H1 (cell line): ENCODE measurements around the gene ZNF823. TPM values are rescaled to one million over a fixed set of nuclear protein-coding genes. Genes with fewer than 3 reads are reported as not detected.

Experiments used
- CTCF ChIA-PET: fragments of 300-600 bp; sonication (Branson Sonifier 250); formaldehyde crosslinking; loops from one replicate; lab custom pipeline; 2021; ENCODE audit not compliant: partially characterized antibody; lab: Charles Lee
- POLR2A ChIA-PET: fragments of 300-600 bp; sonication (Branson Sonifier 250); formaldehyde crosslinking; loops from one replicate; lab custom pipeline; 2021; ENCODE audit warnings: inconsistent platforms; ENCODE audit not compliant: partially characterized antibody; lab: Charles Lee
- DNase-seq, 2 experiments: peaks; one replicate each; pipeline versions ENCODE4 v3.0.0 to v3.0.0-alpha.2; 2010 to 2022; ENCODE audit warnings: low spot score in 2 of 2, low read depth in 1 of 2, mixed read lengths in 1 of 2
- FAIRE-seq: peaks from 2 replicates; lab custom pipeline; 2011; peaks lifted over from hg19 to GRCh38; lab: Jason Lieb, UNC
- H2AFZ ChIP-seq: 2 replicates; pipeline ENCODE4 v1.8.1; 2012; ENCODE audit warnings: low read length, inconsistent platforms
- H2AK5ac ChIP-seq: 2 replicates; pipeline ENCODE4 v1.6.1; 2013; ENCODE audit warnings: low read depth, low read length
- H2BK120ac ChIP-seq: replicated peaks from 2 replicates; pipeline ENCODE3; 2013; ENCODE audit warnings: low read depth, low read length, inconsistent platforms
- H2BK12ac ChIP-seq: 2 replicates; pipeline ENCODE4 v1.6.1; 2013; ENCODE audit warnings: low read depth, low read length
- H2BK15ac ChIP-seq: 2 replicates; pipeline ENCODE4 v1.6.1; 2013; ENCODE audit warnings: low read length
- H2BK20ac ChIP-seq: 2 replicates; pipeline ENCODE4 v1.6.1; 2013; ENCODE audit warnings: low read length
- H2BK5ac ChIP-seq: 2 replicates; pipeline ENCODE4 v1.6.1; 2013; ENCODE audit warnings: low read depth, low read length
- H3K14ac ChIP-seq: 2 replicates; pipeline ENCODE4 v1.6.1; 2013; ENCODE audit warnings: inconsistent platforms; ENCODE audit not compliant: insufficient read length
- H3K18ac ChIP-seq: 2 replicates; pipeline ENCODE4 v1.6.1; 2013; ENCODE audit warnings: low read length; ENCODE audit errors: extremely low read depth
- H3K23ac ChIP-seq: 2 replicates; pipeline ENCODE4 v1.6.1; 2013; ENCODE audit warnings: inconsistent platforms; ENCODE audit not compliant: insufficient read length
- H3K23me2 ChIP-seq: 2 replicates; pipeline ENCODE4 v1.6.1; 2013; ENCODE audit warnings: low read depth, low read length
- H3K27ac ChIP-seq: 2 replicates; pipeline ENCODE4 v1.6.1; 2011; ENCODE audit warnings: low read depth, low read length, inconsistent platforms
- H3K27me3 ChIP-seq, 4 experiments: replicated peaks in 1 of 4; 1 replicate in 1 of 4; 2 replicates in 3 of 4; pipeline versions ENCODE4 v1.6.1 to v1.8.1; 2011 to 2013; ENCODE audit warnings: low read length in 3 of 4, mild to moderate bottlenecking in 3 of 4, inconsistent platforms in 2 of 4, mixed read lengths in 2 of 4, moderate library complexity in 1 of 4; ENCODE audit not compliant: control insufficient read depth in 3 of 4, insufficient read depth in 3 of 4; ENCODE audit errors: extremely low read depth in 1 of 4
- H3K36me3 ChIP-seq, 4 experiments: 2 replicates each; pipeline versions ENCODE4 v1.6.1 to v1.8.1; 2011 to 2013; ENCODE audit warnings: mild to moderate bottlenecking in 4 of 4, low read length in 3 of 4, moderate library complexity in 2 of 4, control low read depth in 1 of 4, inconsistent platforms in 1 of 4; ENCODE audit not compliant: insufficient read depth in 4 of 4, control insufficient read depth in 2 of 4
- H3K4ac ChIP-seq: replicated peaks from 2 replicates; pipeline ENCODE3; 2013; ENCODE audit warnings: low read length, low read depth, mixed read lengths, inconsistent platforms; ENCODE audit not compliant: insufficient read length
- H3K4me1 ChIP-seq, 4 experiments: replicated peaks in 1 of 4; 1 replicate in 1 of 4; 2 replicates in 3 of 4; pipeline versions ENCODE4 v1.6.1 to v1.8.1; 2011 to 2013; ENCODE audit warnings: low read length in 3 of 4, inconsistent platforms in 2 of 4, mixed read lengths in 1 of 4; ENCODE audit not compliant: insufficient read depth in 4 of 4, control insufficient read depth in 3 of 4
- H3K4me2 ChIP-seq, 2 experiments: 2 replicates each; pipeline versions ENCODE4 v1.6.1 to v1.8.1; 2011 to 2013; ENCODE audit warnings: low read depth in 2 of 2, low read length in 2 of 2, control low read depth in 1 of 2, inconsistent platforms in 1 of 2, mild to moderate bottlenecking in 1 of 2; ENCODE audit not compliant: insufficient read depth in 1 of 2
- H3K4me3 ChIP-seq, 4 experiments: fragments of 200-600, 300-600 bp in 1 of 4; sonication (generic), shearing (Covaris generic), sonication (Bioruptor Twin) in 1 of 4; 2 replicates each; pipeline versions ENCODE4 v1.5.1 to v1.8.1; 2011 to 2016; ENCODE audit warnings: low read length in 4 of 4, low read depth in 3 of 4, control low read depth in 2 of 4, inconsistent platforms in 2 of 4, mild to moderate bottlenecking in 2 of 4, mixed read lengths in 1 of 4, moderate library complexity in 1 of 4; ENCODE audit not compliant: insufficient read depth in 2 of 4; ENCODE audit errors: extremely low read depth in 1 of 4
- H3K56ac ChIP-seq: replicated peaks from 2 replicates; pipeline ENCODE3; 2013; ENCODE audit warnings: low read depth, mild to moderate bottlenecking, mixed read lengths, low read length, inconsistent platforms; ENCODE audit not compliant: insufficient read length
- H3K79me1 ChIP-seq: 2 replicates; pipeline ENCODE4 v1.6.1; 2013; ENCODE audit warnings: low read depth, low read length, control low read depth
- H3K79me2 ChIP-seq, 2 experiments: 2 replicates each; pipeline versions ENCODE4 v1.6.1 to v1.8.1; 2012 to 2013; ENCODE audit warnings: low read length in 2 of 2, mild to moderate bottlenecking in 2 of 2, inconsistent platforms in 1 of 2; ENCODE audit not compliant: insufficient read depth in 2 of 2, control insufficient read depth in 1 of 2
- H3K9ac ChIP-seq, 4 experiments: replicated peaks in 1 of 4; 1 replicate in 1 of 4; 2 replicates in 3 of 4; pipeline versions ENCODE4 v1.6.1 to v1.8.1; 2011 to 2013; ENCODE audit warnings: low read depth in 3 of 4, low read length in 3 of 4, control low read depth in 2 of 4, mild to moderate bottlenecking in 2 of 4, moderate library complexity in 2 of 4, inconsistent platforms in 1 of 4; ENCODE audit errors: extremely low read depth in 1 of 4
- H3K9me3 ChIP-seq, 2 experiments: 2 replicates each; pipeline versions ENCODE4 v1.6.1 to v1.8.1; 2012 to 2013; ENCODE audit warnings: mild to moderate bottlenecking in 2 of 2, moderate library complexity in 2 of 2, control low read depth in 1 of 2, inconsistent platforms in 1 of 2, low read depth in 1 of 2, low read length in 1 of 2, mixed read lengths in 1 of 2; ENCODE audit not compliant: insufficient read depth in 2 of 2
- H4K20me1 ChIP-seq, 2 experiments: replicated peaks in 1 of 2; 2 replicates each; pipeline versions ENCODE3 to v1.8.1; 2011 to 2013; ENCODE audit warnings: inconsistent platforms in 2 of 2, low read length in 2 of 2, mild to moderate bottlenecking in 1 of 2; ENCODE audit not compliant: insufficient read depth in 2 of 2, control insufficient read depth in 1 of 2
- H4K5ac ChIP-seq: 2 replicates; pipeline ENCODE4 v1.6.1; 2013; ENCODE audit warnings: low read length, low read depth, mixed read lengths, inconsistent platforms; ENCODE audit not compliant: insufficient read length
- H4K8ac ChIP-seq: 2 replicates; pipeline ENCODE4 v1.8.0; 2013; ENCODE audit warnings: mild to moderate bottlenecking, moderate library complexity, low read length, inconsistent platforms; ENCODE audit not compliant: insufficient read depth; ENCODE audit errors: extremely low read depth
- H4K91ac ChIP-seq: replicated peaks from 2 replicates; pipeline ENCODE3; 2013; ENCODE audit warnings: low read length, mixed read lengths, inconsistent platforms; ENCODE audit not compliant: insufficient read length
- EP300 ChIP-seq, 2 experiments: IDR thresholded peaks; 1 replicate in 1 of 2; 2 replicates in 1 of 2; pipeline ENCODE4 v1.6.1; 2011 to 2012; ENCODE audit warnings: low read depth in 2 of 2, low read length in 2 of 2, mild to moderate bottlenecking in 2 of 2, borderline replicate concordance in 1 of 2, inconsistent platforms in 1 of 2, moderate library complexity in 1 of 2
- FOSL1 ChIP-seq: IDR thresholded peaks from 2 replicates; pipeline ENCODE4 v1.6.1; 2011; ENCODE audit warnings: mild to moderate bottlenecking, low read depth, low read length, moderate library complexity; ENCODE audit not compliant: insufficient read depth
- GABPA ChIP-seq: IDR thresholded peaks from 2 replicates; pipeline ENCODE4 v1.6.1; 2011; ENCODE audit warnings: mild to moderate bottlenecking, low read length, moderate library complexity, borderline replicate concordance; ENCODE audit not compliant: insufficient read depth
- HDAC6 ChIP-seq: IDR thresholded peaks from one replicate; pipeline ENCODE4 v1.7.1; 2012; ENCODE audit warnings: low read depth, mild to moderate bottlenecking, inconsistent platforms, low read length, moderate library complexity
- JUND ChIP-seq: IDR thresholded peaks from 2 replicates; pipeline ENCODE4 v1.6.1; 2011; ENCODE audit warnings: mild to moderate bottlenecking, improper control_type of control experiment, low read length
- KDM4A ChIP-seq: IDR thresholded peaks from one replicate; pipeline ENCODE4 v1.7.1; 2012; ENCODE audit warnings: low read depth, mild to moderate bottlenecking, moderate library complexity, low read length, inconsistent platforms; ENCODE audit not compliant: severe bottlenecking
- NANOG ChIP-seq: IDR thresholded peaks from 2 replicates; pipeline ENCODE4 v1.6.1; 2011; ENCODE audit warnings: low read length, low read depth, mild to moderate bottlenecking, inconsistent platforms; ENCODE audit not compliant: insufficient read depth, poor library complexity, severe bottlenecking
- POLR2A ChIP-seq, 2 experiments: IDR thresholded peaks; 1 replicate in 1 of 2; 2 replicates in 1 of 2; pipeline ENCODE4 v1.6.1; 2011; ENCODE audit warnings: low read depth in 2 of 2, low read length in 2 of 2, mild to moderate bottlenecking in 2 of 2; ENCODE audit errors: control extremely low read depth in 1 of 2
- RNF2 ChIP-seq: fragments of 200-900, 300-1000 bp; sonication (generic); IDR thresholded peaks from 2 replicates; pipeline ENCODE4 v1.7.1; 2016; ENCODE audit warnings: borderline replicate concordance, low read depth, mild to moderate bottlenecking, antibody characterized with exemption, low read length; ENCODE audit not compliant: poor library complexity, severe bottlenecking; ENCODE audit errors: missing control alignments
- SIRT6 ChIP-seq: IDR thresholded peaks from one replicate; pipeline ENCODE4 v1.7.1; 2012; ENCODE audit warnings: low read length, inconsistent platforms
- SRF ChIP-seq: IDR thresholded peaks from 2 replicates; pipeline ENCODE4 v1.6.1; 2011; ENCODE audit warnings: mild to moderate bottlenecking, low read depth, low read length, moderate library complexity
- TCF12 ChIP-seq: IDR thresholded peaks from 2 replicates; pipeline ENCODE4 v1.6.1; 2011; ENCODE audit warnings: low read depth, mild to moderate bottlenecking, low read length
- WGBS, 2 experiments: shearing (Covaris generic) in 1 of 2; methylation state at CpG; one replicate each; pipeline versions ENCODE4 v1.1.6 to v1.1.7; 2013 to 2015; ENCODE audit warnings: low lambda C conversion rate in 2 of 2, mixed read lengths in 2 of 2, inconsistent platforms in 1 of 2, low coverage in 1 of 2, missing lambda C conversion rate in 1 of 2; ENCODE audit not compliant: insufficient replicate concordance in 2 of 2, insufficient coverage in 1 of 2, insufficient read length in 1 of 2; ENCODE audit errors: extremely low coverage in 1 of 2, missing lambda C conversion rate in 1 of 2; 5-methylcytosine and 5-hydroxymethylcytosine counted together
- polyA plus RNA-seq, 7 experiments: library from polyadenylated mRNA; depleted of rRNA in 3 of 7; stranded (reverse) in 5 of 7; unstranded in 2 of 7; fragments of >200 nt in 5 of 7; fragments of 200-250 nt in 2 of 7; gene quantifications; 1 replicate in 5 of 7; 2 replicates in 1 of 7; 4 replicates in 1 of 7; pipeline versions ENCODE4 v1.2.1 to v1.2.3, GENCODE V29; 2011 to 2013; ENCODE audit warnings: missing spikeins in 2 of 7, mixed read lengths in 2 of 7
- total RNA-seq: library from RNA; stranded (reverse); fragmentation: NEBNext Ultra II Directional; extraction: Animal tissue kit (Norgen Biotek cat#: 25700); gene quantifications from 2 replicates; pipeline ENCODE4 v1.2.1, GENCODE V29; 2021
- TF ChIP-seq, protein P1 (sequence below): IDR thresholded peaks from 2 replicates; pipeline ENCODE4 v1.6.1; 2011; ENCODE audit warnings: low read length, improper control_type of control experiment

The ZNF823 gene
- total and polyA plus RNA-seq, 2 of the 8 experiments (the other 6 are each of a cell fraction or from before 2014, with no cell fraction given): 0.73 to 2.4 TPM

DNA sequence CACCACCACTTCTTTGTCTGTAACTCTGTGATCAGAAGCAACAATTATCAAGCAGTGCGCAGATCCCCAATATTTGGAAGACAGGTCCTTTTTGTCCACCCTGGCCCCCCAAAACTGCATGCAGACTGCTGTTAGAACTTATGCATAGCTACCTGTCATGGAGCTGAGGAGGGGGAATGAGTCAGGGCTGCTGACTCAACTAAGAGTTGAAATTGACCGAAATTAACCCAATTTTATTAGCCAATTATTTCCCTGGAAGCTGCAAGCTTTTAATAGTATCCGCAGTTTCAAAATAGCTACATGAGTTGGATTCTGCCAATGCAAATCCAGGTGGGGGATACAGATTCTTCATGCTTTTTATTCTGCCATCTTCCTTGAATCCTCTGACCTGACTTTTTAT, 45.6 kb upstream of the ZNF823 start:
- Histone ChIP-seq H3K4ac (no peak overlapping the region), H3K4me1 (no peaks in the 10 kb centered on the region), H3K79me2 (no peaks in the 10 kb centered on the region), H3K14ac (no peak overlapping the region), H4K8ac (no peak overlapping the region), H4K5ac (no peak overlapping the region), H3K9me3 (peaks cover 31 to 52% of the 10 kb centered on the region in 2 experiments), H3K79me1 (no peaks in the 10 kb centered on the region), H2BK20ac (no peak overlapping the region), H3K4me2 (no peak overlapping the region), H3K27me3 (no peaks in the 10 kb centered on the region), H3K36me3 (peaks cover 0 to 5% (median 0%) of the 10 kb centered on the region in 4 experiments; a peak in 2 of 8 replicates), H3K27ac (no peak overlapping the region), H2BK15ac (no peak overlapping the region), H3K4me3 (no peak overlapping the region), H3K23ac (no peak overlapping the region), H4K20me1 (no peaks in the 10 kb centered on the region), H3K18ac (no peak overlapping the region), H2BK5ac (no peak overlapping the region), H3K56ac (no peak overlapping the region), H3K23me2 (no peaks in the 10 kb centered on the region), H2AK5ac (no peak overlapping the region), H4K91ac (no peak overlapping the region), H3K9ac (no peak overlapping the region), H2BK12ac (no peak overlapping the region), H2AFZ (no peak overlapping the region), H2BK120ac (no peak overlapping the region)
- FAIRE-seq: no peak
- ChIA-PET CTCF (interaction anchor here (0.6 to 2.1 kb wide), 5 partner anchors 13 to 1356 kb away, joined by 3 to 6 read pairs (median 3); partner anchors contain the start of gene ZNF823), POLR2A (no interaction called here)
- WGBS, 2 experiments: 89% methylated on average over 3 of the region's 3 CpGs; no CpG with 5 or more reads in 1 of the 2 experiments
- no peak for DNase-seq
- TF ChIP-seq KDM4A (no peak), HDAC6 (no peak), FOSL1 (no peak), POLR2A (IDR thresholded peaks at IDR 0.05; ENCODE audit: control extremely low read depth in 1 of 2, low read depth in 2 of 2, low read length in 2 of 2) (no peak), EP300 (IDR thresholded peaks at IDR 0.05; ENCODE audit: borderline replicate concordance in 1 of 2, low read depth in 2 of 2, low read length in 2 of 2) (no peak), SIRT6 (no peak), NANOG (no peak), SRF (no peak), GABPA (no peak), RNF2 (no peak), JUND (no peak), TCF12 (no peak)
- TF ChIP-seq, protein P1, sequence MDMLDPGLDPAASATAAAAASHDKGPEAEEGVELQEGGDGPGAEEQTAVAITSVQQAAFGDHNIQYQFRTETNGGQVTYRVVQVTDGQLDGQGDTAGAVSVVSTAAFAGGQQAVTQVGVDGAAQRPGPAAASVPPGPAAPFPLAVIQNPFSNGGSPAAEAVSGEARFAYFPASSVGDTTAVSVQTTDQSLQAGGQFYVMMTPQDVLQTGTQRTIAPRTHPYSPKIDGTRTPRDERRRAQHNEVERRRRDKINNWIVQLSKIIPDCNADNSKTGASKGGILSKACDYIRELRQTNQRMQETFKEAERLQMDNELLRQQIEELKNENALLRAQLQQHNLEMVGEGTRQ: no peak
